HCT116 (cell line): ENCODE data around the gene PUSL1.

Experiments
- CTCF ChIP-seq, 3 experiments: fragments of 200-600 bp in 1 of 3; sonication (generic) in 1 of 3; IDR thresholded peaks in 2 of 3; conservative IDR thresholded peaks in 1 of 3; 2 replicates each; pipeline ENCODE4 v1.5.1; 2012 to 2017; ENCODE audit warnings: low read depth in 2 of 3, low read length in 2 of 3, antibody characterized with exemption in 1 of 3, borderline replicate concordance in 1 of 3, control low read depth in 1 of 3, mild to moderate bottlenecking in 1 of 3, mixed read lengths in 1 of 3, mixed run types in 1 of 3, moderate library complexity in 1 of 3; ENCODE audit not compliant: insufficient read depth in 1 of 3
- POLR2A ChIP-seq: IDR thresholded peaks from 2 replicates; pipeline ENCODE4 v1.7.0; 2011; ENCODE audit warnings: borderline replicate concordance; ENCODE audit not compliant: insufficient read depth, insufficient read length; ENCODE audit errors: extremely low read depth
- REST ChIP-seq: IDR thresholded peaks from 2 replicates; pipeline ENCODE4 v1.6.1; 2012; ENCODE audit warnings: low read depth
- SIN3A ChIP-seq: IDR thresholded peaks from 2 replicates; pipeline ENCODE4 v1.6.1; 2012; ENCODE audit warnings: low read depth

- TF ChIP-seq CTCF (IDR thresholded peaks at IDR 0.05 in 2 of 3, conservative IDR thresholded peaks at IDR 0.05 in 1 of 3; ENCODE audit: borderline replicate concordance in 1 of 3, insufficient read depth in 1 of 3, low read depth in 2 of 3, low read length in 2 of 3) (no peak), POLR2A (no peak), REST (no peak), SIN3A (no peak)
These were observed 24.5 kb downstream of the PUSL1 start for GRCh38 chr1:1332774-1333480.
